K562 (cell line): ENCODE results near the gene TTC5. TPM values are rescaled to one million over a fixed set of nuclear protein-coding genes. Genes with fewer than 3 reads are reported as not detected.

ENCODE experiments used
- ATF1 ChIP-seq, 2 experiments: fragments of 450-650 bp in 1 of 2; IDR thresholded peaks; 2 replicates each; pipeline ENCODE4 v1.6.1; 2016; ENCODE audit warnings: missing compliant biosample characterization in 1 of 2, missing genetic modification characterization in 1 of 2
- E2F3 ChIP-seq: fragments of 250-450 bp; sonication (Bioruptor Pico); IDR thresholded peaks from 2 replicates; pipeline ENCODE4 v1.4.0; 2020; ENCODE audit warnings: mild to moderate bottlenecking
- ETV1 ChIP-seq: fragments of 450-650 bp; conservative IDR thresholded peaks from 2 replicates; pipeline ENCODE4 v1.6.1; 2016; ENCODE audit warnings: missing genetic modification characterization, control low read depth, low read depth, missing compliant biosample characterization
- HDAC1 ChIP-seq, 2 experiments: fragments of 450-650 bp; IDR thresholded peaks; 2 replicates each; pipeline ENCODE4 v1.6.1; 2016 to 2017; ENCODE audit warnings: inconsistent platforms in 1 of 2, mild to moderate bottlenecking in 1 of 2, moderate library complexity in 1 of 2
- ILF3 ChIP-seq: fragments of 450-650 bp; IDR thresholded peaks from 2 replicates; pipeline ENCODE4 v1.6.1; 2018; ENCODE audit warnings: antibody characterized with exemption, mild to moderate bottlenecking, moderate library complexity, borderline replicate concordance
- KHSRP ChIP-seq: fragments of 450-650 bp; IDR thresholded peaks from 2 replicates; pipeline ENCODE4 v1.6.1; 2017
- SMAD4 ChIP-seq: fragments of 250-450 bp; sonication (Bioruptor Pico); conservative IDR thresholded peaks from 2 replicates; pipeline ENCODE4 v1.8.0; 2021; ENCODE audit warnings: inconsistent platforms, mild to moderate bottlenecking, moderate library complexity
- TAL1 ChIP-seq: fragments of 450-650 bp; IDR thresholded peaks from 2 replicates; pipeline ENCODE4 v1.6.1; 2016; ENCODE audit warnings: mild to moderate bottlenecking
- TEAD4 ChIP-seq, 2 experiments: sonication (generic) in 1 of 2; formaldehyde crosslinking in 1 of 2; IDR thresholded peaks; 2 replicates each; pipeline versions ENCODE4 v1.6.1 to v1.8.0; 2012 to 2022; ENCODE audit warnings: borderline replicate concordance in 1 of 2, inconsistent platforms in 1 of 2, low read length in 1 of 2, mild to moderate bottlenecking in 1 of 2, missing genetic modification reagents in 1 of 2
- TOE1 ChIP-seq, 2 experiments: fragments of 450-650 bp in 1 of 2; sonication (generic) in 1 of 2; formaldehyde crosslinking in 1 of 2; IDR thresholded peaks; 2 replicates each; pipeline versions ENCODE4 v1.7.1 to v1.8.0; 2016 to 2022; ENCODE audit warnings: borderline replicate concordance in 2 of 2, mild to moderate bottlenecking in 2 of 2, antibody characterized with exemption in 1 of 2, inconsistent platforms in 1 of 2, low read depth in 1 of 2, missing genetic modification reagents in 1 of 2, moderate library complexity in 1 of 2
- YY1 ChIP-seq, 3 experiments: IDR thresholded peaks; 2 replicates each; pipeline ENCODE4 v1.6.1; 2011; ENCODE audit warnings: low read length in 2 of 3, mild to moderate bottlenecking in 2 of 3, moderate library complexity in 2 of 3, borderline replicate concordance in 1 of 3, control low read depth in 1 of 3, low read depth in 1 of 3; ENCODE audit not compliant: insufficient read depth in 3 of 3, insufficient replicate concordance in 2 of 3, control insufficient read depth in 1 of 3, insufficient read length in 1 of 3; ENCODE audit errors: extremely low read depth in 1 of 3
- ZBTB7A ChIP-seq: IDR thresholded peaks from 2 replicates; pipeline ENCODE4 v1.6.1; 2011; ENCODE audit warnings: low read depth, mild to moderate bottlenecking, low read length, moderate library complexity, borderline replicate concordance; ENCODE audit not compliant: control insufficient read depth
- polyA plus RNA-seq, 8 experiments: library from polyadenylated mRNA; depleted of rRNA in 4 of 8; stranded (reverse) in 5 of 8; unstranded in 3 of 8; fragments of >200 nt; fragmentation: Nextera tagmentation in 2 of 8; fragmentation: Illumina TruSeq in 1 of 8; extraction: Ambion mirVana in 2 of 8; extraction: Trizol in 1 of 8; gene quantifications; 2 replicates each; pipeline versions ENCODE4 v1.2.1 to v1.2.3, GENCODE V29; 2011 to 2014; ENCODE audit warnings: inconsistent platforms in 1 of 8, missing spikeins in 1 of 8
- total RNA-seq, 7 experiments: library from RNA; depleted of rRNA in 6 of 7; stranded (reverse); fragments of >200 nt in 6 of 7; fragmentation: Illumina TruSeq in 2 of 7; extraction: Trizol in 2 of 7; gene quantifications; 2 replicates each; pipeline versions ENCODE4 v1.2.1 to v1.2.3, GENCODE V29; 2011 to 2021; ENCODE audit warnings: low replicate concordance in 1 of 7
- TF ChIP-seq, protein P1 (sequence below): sonication (generic); formaldehyde crosslinking; IDR thresholded peaks from 2 replicates; pipeline ENCODE4 v1.8.0; 2022; ENCODE audit warnings: mild to moderate bottlenecking, low read depth, missing genetic modification reagents
- TF ChIP-seq, protein P2 (sequence below): fragments of 450-650 bp; IDR thresholded peaks from 2 replicates; pipeline ENCODE4 v1.6.1; 2018; ENCODE audit not compliant: partially characterized antibody
- TF ChIP-seq, protein P3 (sequence below): fragments of 250-450 bp; sonication (Bioruptor Pico); IDR thresholded peaks from 2 replicates; pipeline ENCODE4 v1.5.0; 2021

Gene TTC5
- total and polyA plus RNA-seq, 9 of the 15 experiments (the other 6 are each of a cell fraction or from before 2014, with no cell fraction given), result 4.8 to 17.1 (median 7.5) TPM

DNA sequence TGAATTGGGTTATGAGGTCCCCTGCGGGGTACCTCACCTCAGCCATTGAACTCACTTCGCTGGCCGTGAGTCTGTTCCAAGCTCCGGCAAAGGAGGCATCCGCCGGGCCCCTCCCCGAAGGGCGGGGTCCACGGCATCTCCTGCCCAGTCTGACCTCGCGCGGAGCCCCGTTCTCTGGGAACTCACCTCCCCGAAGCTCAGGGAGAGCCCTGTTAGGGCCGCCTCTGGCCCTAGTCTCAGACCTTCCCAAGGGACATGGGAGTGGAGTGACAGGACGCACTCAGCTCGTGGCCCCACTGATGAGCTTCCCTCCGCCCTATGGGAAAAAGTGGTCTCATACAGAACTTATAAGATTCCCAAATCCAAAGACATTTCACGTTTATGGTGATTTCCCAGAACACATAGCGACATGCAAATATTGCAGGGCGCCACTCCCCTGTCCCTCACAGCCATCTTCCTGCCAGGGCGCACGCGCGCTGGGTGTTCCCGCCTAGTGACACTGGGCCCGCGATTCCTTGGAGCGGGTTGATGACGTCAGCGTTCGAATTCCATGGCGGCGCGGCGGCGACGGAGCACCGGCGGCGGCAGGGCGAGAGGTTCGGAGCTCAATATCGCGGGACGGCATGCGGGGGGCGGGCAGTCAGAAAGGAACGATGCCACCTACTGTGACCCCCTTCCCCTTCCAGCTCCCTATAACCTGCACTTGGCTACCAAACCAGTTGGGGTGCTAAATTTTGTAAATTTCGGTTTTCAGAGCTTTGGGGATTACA, 37.5 kb upstream of the TTC5 start, which contains the start of gene PARP2 (continued):
- TF ChIP-seq ILF3 (peak; percentile 28; the same call in 1 of the 2 replicates), ETV1 (tag) (0 out of 2 replicates have a peak, but pooled peaks have one; percentile 5), ATF1 (CRISPR knock-in tag; IDR thresholded peaks at IDR 0.05) (peak; percentile 76), ATF1 (tag; IDR thresholded peaks at IDR 0.05) (peak; percentile 98), HDAC1 (IDR thresholded peaks at IDR 0.05) (peak in 1 of 2 experiments; percentile 45; a peak in 1 of 4 replicates), KHSRP (peak; percentile 44; the same call in 1 of the 2 replicates), E2F3 (CRISPR knock-in tag) (peak; percentile 71; the same call in 1 of the 2 replicates), TEAD4 (IDR thresholded peaks at IDR 0.05; ENCODE audit: low read length) (peak; percentile 90), TEAD4 (CRISPR knock-in tag; IDR thresholded peaks at IDR 0.05; ENCODE audit: borderline replicate concordance) (no peak), TAL1 (no peak), YY1 (IDR thresholded peaks at IDR 0.05; ENCODE audit: borderline replicate concordance in 1 of 3, control insufficient read depth in 1 of 3, extremely low read depth in 1 of 3, insufficient read depth in 3 of 3, insufficient read length in 1 of 3, insufficient replicate concordance in 2 of 3, low read depth in 1 of 3, low read length in 2 of 3) (peak; percentile 64 to 89 (median 84)), TOE1 (IDR thresholded peaks at IDR 0.05; ENCODE audit: borderline replicate concordance) (peak; percentile 33; the same call in 1 of the 2 replicates), TOE1 (CRISPR knock-in tag; IDR thresholded peaks at IDR 0.05; ENCODE audit: borderline replicate concordance, low read depth) (no peak), ZBTB7A (peak; percentile 58), SMAD4 (CRISPR knock-in tag) (no peak)
- TF ChIP-seq, protein P1, sequence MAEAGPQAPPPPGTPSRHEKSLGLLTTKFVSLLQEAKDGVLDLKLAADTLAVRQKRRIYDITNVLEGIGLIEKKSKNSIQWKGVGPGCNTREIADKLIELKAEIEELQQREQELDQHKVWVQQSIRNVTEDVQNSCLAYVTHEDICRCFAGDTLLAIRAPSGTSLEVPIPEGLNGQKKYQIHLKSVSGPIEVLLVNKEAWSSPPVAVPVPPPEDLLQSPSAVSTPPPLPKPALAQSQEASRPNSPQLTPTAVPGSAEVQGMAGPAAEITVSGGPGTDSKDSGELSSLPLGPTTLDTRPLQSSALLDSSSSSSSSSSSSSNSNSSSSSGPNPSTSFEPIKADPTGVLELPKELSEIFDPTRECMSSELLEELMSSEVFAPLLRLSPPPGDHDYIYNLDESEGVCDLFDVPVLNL (CRISPR knock-in tag), result 0 out of 2 replicates have a peak, but pooled peaks have one; percentile 14
- TF ChIP-seq, protein P2, sequence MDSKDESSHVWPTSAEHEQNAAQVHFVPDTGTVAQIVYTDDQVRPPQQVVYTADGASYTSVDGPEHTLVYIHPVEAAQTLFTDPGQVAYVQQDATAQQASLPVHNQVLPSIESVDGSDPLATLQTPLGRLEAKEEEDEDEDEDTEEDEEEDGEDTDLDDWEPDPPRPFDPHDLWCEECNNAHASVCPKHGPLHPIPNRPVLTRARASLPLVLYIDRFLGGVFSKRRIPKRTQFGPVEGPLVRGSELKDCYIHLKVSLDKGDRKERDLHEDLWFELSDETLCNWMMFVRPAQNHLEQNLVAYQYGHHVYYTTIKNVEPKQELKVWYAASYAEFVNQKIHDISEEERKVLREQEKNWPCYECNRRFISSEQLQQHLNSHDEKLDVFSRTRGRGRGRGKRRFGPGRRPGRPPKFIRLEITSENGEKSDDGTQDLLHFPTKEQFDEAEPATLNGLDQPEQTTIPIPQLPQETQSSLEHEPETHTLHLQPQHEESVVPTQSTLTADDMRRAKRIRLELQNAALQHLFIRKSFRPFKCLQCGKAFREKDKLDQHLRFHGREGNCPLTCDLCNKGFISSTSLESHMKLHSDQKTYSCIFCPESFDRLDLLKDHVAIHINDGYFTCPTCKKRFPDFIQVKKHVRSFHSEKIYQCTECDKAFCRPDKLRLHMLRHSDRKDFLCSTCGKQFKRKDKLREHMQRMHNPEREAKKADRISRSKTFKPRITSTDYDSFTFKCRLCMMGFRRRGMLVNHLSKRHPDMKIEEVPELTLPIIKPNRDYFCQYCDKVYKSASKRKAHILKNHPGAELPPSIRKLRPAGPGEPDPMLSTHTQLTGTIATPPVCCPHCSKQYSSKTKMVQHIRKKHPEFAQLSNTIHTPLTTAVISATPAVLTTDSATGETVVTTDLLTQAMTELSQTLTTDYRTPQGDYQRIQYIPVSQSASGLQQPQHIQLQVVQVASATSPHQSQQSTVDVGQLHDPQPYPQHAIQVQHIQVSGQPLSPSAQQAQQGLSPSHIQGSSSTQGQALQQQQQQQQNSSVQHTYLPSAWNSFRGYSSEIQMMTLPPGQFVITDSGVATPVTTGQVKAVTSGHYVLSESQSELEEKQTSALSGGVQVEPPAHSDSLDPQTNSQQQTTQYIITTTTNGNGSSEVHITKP, result peak; percentile 28
- TF ChIP-seq, protein P3, sequence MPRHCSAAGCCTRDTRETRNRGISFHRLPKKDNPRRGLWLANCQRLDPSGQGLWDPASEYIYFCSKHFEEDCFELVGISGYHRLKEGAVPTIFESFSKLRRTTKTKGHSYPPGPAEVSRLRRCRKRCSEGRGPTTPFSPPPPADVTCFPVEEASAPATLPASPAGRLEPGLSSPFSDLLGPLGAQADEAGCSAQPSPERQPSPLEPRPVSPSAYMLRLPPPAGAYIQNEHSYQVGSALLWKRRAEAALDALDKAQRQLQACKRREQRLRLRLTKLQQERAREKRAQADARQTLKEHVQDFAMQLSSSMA (CRISPR knock-in tag), result no peak
